Smooth muscle cell (in vitro differentiated cells): ENCODE measurements around the gene EGFL7. TPM values are rescaled to one million over a fixed set of nuclear protein-coding genes. Genes with fewer than 3 reads are reported as not detected.
A peak's percentile ranks its signal among the peaks of the same experiment; 100 is the strongest.

Experiments
- DNase-seq: peaks from one replicate; lab custom pipeline; 2025; ENCODE audit not compliant: unreplicated experiment; lab: John Stamatoyannopoulos, UW
- H2AFZ ChIP-seq: fragments of 200-600 bp; sonication (generic); 2 replicates; pipeline ENCODE4 v1.6.0; 2016; ENCODE audit warnings: antibody characterized with exemption, low read depth, mild to moderate bottlenecking
- H3F3A ChIP-seq: fragments of 200-600 bp; sonication (generic); 2 replicates; pipeline ENCODE4 v1.6.0; 2017; ENCODE audit warnings: antibody characterized with exemption, low read depth
- H3K27ac ChIP-seq: fragments of 200-600 bp; sonication (generic); 2 replicates; pipeline ENCODE4 v1.5.1; 2016; ENCODE audit warnings: low read depth, mild to moderate bottlenecking
- H3K27me3 ChIP-seq: fragments of 200-600 bp; sonication (generic); 2 replicates; pipeline ENCODE4 v1.6.1; 2016; ENCODE audit warnings: low read depth, mild to moderate bottlenecking
- H3K36me3 ChIP-seq: fragments of 200-600 bp; sonication (generic); 2 replicates; pipeline ENCODE4 v1.5.1; 2016; ENCODE audit warnings: low read depth
- H3K4me1 ChIP-seq: fragments of 200-600 bp; sonication (generic); 2 replicates; pipeline ENCODE4 v1.5.1; 2016; ENCODE audit warnings: low read depth
- H3K4me2 ChIP-seq: fragments of 200-600 bp; sonication (generic); 2 replicates; pipeline ENCODE4 v1.6.0; 2016; ENCODE audit warnings: mild to moderate bottlenecking
- H3K4me3 ChIP-seq: fragments of 200-600 bp; sonication (generic); 2 replicates; pipeline ENCODE4 v1.5.1; 2016; ENCODE audit warnings: mild to moderate bottlenecking
- H3K79me2 ChIP-seq: fragments of 200-600 bp; sonication (generic); 2 replicates; pipeline ENCODE4 v1.6.0; 2016; ENCODE audit warnings: low read depth, mild to moderate bottlenecking
- H3K9ac ChIP-seq: fragments of 200-600 bp; sonication (generic); 2 replicates; pipeline ENCODE4 v1.6.0; 2016; ENCODE audit warnings: low read depth
- H3K9me3 ChIP-seq: fragments of 200-600 bp; sonication (generic); replicated peaks from 2 replicates; pipeline ENCODE4 v1.5.1; 2016; ENCODE audit warnings: low read depth
- H4K20me1 ChIP-seq: fragments of 200-600 bp; sonication (generic); 2 replicates; pipeline ENCODE4 v1.6.0; 2016; ENCODE audit warnings: low read depth
- WGBS: methylation state at CpG from one replicate; pipeline ENCODE4 v1.1.7; 2016; ENCODE audit warnings: low lambda C conversion rate; 5-methylcytosine and 5-hydroxymethylcytosine counted together
- polyA plus RNA-seq: library from polyadenylated mRNA; unstranded; fragments of >200 nt; fragmentation: Nextera tagmentation; extraction: Ambion mirVana; gene quantifications from 2 replicates; pipeline ENCODE4 v1.2.1, GENCODE V29; 2016
- total RNA-seq: library from RNA; depleted of rRNA; stranded (reverse); fragments of >200 nt; gene quantifications from 2 replicates; pipeline ENCODE4 v1.2.3, GENCODE V29; 2014
- TF ChIP-seq, protein P1 (sequence below): fragments of 200-600 bp; sonication (generic); IDR thresholded peaks from 2 replicates; pipeline ENCODE4 v1.5.1; 2017; ENCODE audit warnings: borderline replicate concordance, mild to moderate bottlenecking, antibody characterized with exemption; ENCODE audit not compliant: insufficient read depth, poor library complexity, severe bottlenecking

EGFL7 gene
- total and polyA plus RNA-seq, 2 experiments from 2014 or later: 61.8 to 239 TPM

DNA sequence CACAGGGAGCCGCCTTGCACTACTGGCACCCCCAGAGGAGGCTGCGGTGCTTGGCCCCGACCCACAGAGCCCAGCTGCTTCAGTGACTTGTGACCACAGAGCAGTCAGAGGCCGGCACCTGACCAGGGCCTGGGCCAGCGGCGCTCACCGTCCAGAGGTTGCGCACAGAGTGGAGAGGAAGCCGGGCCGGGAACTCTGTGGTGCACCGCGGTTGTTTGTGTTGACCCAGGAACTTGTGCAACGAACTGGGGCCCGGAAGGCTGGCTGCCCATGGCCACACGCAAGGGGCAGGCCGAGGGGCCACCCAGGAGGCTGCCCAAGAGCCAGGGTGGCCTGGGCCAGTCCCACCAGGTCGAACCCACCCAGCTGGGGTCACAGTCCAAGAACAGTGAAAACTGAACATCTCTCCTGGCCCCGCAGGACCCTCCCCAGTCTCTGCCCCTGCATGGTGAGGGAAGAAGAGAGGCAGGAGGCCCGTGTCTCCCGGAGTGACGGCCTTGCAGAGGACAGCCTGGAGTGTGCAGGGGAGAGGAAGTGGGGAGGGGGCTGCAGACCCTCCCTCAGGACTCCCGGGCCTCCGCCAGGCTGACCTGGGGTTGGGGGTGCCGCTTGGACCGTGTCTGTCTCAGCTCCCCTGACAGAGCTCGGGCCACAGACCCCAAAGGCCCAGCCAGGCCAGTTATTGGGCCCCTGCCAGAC is 42.8 kb upstream of the EGFL7 start:
- Histone ChIP-seq H3K9me3 (no peaks in the 10 kb centered on the region), H2AFZ (no peak overlapping the region), H3K4me2 (no peak overlapping the region), H4K20me1 (no peaks in the 10 kb centered on the region), H3K79me2 (no peaks in the 10 kb centered on the region), H3K4me3 (no peak overlapping the region), H3K36me3 (no peaks in the 10 kb centered on the region), H3F3A (no peaks in the 10 kb centered on the region), H3K27me3 (no peaks in the 10 kb centered on the region), H3K9ac (no peak overlapping the region), H3K4me1 (peaks cover 2% of the 10 kb centered on the region), H3K27ac (no peak overlapping the region)
- DNase-seq: no peak
- TF ChIP-seq, protein P1, sequence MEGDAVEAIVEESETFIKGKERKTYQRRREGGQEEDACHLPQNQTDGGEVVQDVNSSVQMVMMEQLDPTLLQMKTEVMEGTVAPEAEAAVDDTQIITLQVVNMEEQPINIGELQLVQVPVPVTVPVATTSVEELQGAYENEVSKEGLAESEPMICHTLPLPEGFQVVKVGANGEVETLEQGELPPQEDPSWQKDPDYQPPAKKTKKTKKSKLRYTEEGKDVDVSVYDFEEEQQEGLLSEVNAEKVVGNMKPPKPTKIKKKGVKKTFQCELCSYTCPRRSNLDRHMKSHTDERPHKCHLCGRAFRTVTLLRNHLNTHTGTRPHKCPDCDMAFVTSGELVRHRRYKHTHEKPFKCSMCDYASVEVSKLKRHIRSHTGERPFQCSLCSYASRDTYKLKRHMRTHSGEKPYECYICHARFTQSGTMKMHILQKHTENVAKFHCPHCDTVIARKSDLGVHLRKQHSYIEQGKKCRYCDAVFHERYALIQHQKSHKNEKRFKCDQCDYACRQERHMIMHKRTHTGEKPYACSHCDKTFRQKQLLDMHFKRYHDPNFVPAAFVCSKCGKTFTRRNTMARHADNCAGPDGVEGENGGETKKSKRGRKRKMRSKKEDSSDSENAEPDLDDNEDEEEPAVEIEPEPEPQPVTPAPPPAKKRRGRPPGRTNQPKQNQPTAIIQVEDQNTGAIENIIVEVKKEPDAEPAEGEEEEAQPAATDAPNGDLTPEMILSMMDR: no peak
- 92% methylated on average over 26 of the region's 26 CpGs for WGBS

DNA sequence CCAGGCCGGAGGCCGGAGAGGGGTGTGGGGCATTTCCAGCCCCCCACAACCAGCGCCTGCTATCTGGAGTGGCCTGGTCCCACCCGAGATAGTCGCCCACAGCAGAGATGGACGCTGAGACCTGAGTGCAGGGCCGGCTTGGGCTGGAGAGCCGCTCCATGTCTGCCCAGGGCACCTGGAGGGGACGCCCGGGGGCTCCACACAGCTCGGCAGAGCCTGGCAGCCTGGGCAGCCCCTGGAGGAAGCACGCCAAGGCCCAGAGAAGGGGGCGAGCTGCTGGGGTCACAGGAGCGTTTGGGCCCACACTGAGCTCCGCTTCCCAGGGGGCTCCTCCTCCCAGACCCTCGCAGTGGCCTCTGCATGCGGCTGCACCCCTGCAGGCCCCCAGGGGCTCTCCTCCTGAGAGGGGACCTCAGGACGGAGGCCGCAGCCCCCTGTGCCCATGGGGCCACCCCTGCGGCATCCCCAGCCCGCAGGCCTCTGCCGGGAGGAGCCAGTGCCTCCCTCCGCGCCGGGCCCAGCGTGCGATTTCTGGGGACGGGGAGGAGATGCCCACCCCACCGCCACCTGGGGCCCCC is 42.2 kb upstream of the EGFL7 start:
- no peaks in the 10 kb centered on the region for H3K9me3 ChIP-seq
- no peak overlapping the region for H3K27ac ChIP-seq
- no peaks in the 10 kb centered on the region for H3K27me3 ChIP-seq
- 95% methylated on average over 20 of the region's 29 CpGs for WGBS
- H2AFZ ChIP-seq: no peak overlapping the region
- H3K36me3 ChIP-seq: no peaks in the 10 kb centered on the region
- peaks cover 2% of the 10 kb centered on the region for H3K4me1 ChIP-seq
- TF ChIP-seq, protein P1: no peak
- no peaks in the 10 kb centered on the region for H4K20me1 ChIP-seq
- H3K4me2 ChIP-seq: peak overlapping the region; percentile 6
- no peak for DNase-seq
- no peaks in the 10 kb centered on the region for H3K79me2 ChIP-seq
- no peaks in the 10 kb centered on the region for H3F3A ChIP-seq
- H3K4me3 ChIP-seq: no peak overlapping the region
- no peak overlapping the region for H3K9ac ChIP-seq

DNA sequence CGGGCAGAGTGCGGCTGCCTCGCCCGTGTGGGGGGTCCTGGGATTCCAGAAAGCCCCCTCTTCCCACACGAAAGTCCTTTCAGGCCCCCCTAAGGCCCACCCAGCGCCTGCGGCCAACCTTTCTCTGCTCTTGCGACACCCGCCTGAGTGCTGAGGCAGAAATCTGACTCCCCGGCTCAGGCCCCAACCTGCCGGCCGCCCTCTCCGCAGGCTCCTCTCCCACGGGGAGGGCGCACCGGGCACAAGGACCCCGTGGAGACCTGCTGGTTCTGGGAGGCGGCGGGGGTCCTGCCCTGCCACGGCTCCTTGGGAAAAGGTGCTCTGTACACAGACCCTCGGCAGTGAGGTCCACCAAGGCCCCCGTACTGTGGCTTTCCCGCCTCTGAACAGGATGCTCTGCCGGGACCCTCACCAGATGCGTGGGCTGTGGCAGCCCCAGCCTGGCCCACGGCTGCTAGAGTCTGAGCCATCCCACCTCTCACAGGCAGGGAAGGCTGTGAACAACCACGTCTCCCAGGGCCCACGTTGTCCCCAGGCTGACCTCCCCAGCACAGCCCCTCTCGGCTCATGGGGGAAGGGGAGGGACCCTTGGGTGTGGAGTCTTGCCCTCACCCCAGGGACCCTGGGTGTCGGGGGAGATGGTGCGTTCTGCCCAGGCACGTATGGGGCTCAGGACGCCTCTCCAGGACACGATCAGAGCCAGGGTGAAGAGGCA is 41.5 kb upstream of the EGFL7 start:
- Histone ChIP-seq H3K9me3 (no peaks in the 10 kb centered on the region), H3K4me3 (no peak overlapping the region), H3K9ac (no peak overlapping the region), H3K27me3 (no peaks in the 10 kb centered on the region), H3K79me2 (no peaks in the 10 kb centered on the region), H3K36me3 (no peaks in the 10 kb centered on the region), H4K20me1 (no peaks in the 10 kb centered on the region), H3K4me2 (peak overlapping the region; percentile 6), H2AFZ (no peak overlapping the region), H3K4me1 (peaks cover 2% of the 10 kb centered on the region), H3F3A (no peaks in the 10 kb centered on the region), H3K27ac (no peak overlapping the region)
- DNase-seq: no peak
- 80% methylated on average over 34 of the region's 34 CpGs for WGBS
- TF ChIP-seq, protein P1: no peak
